HG02763 (cell line): Measurements from ENCODE around the gene TTYH2.

Experiments used
- ATAC-seq: cut with Tn5 transposase; IDR thresholded peaks from one replicate; pipeline ENCODE4 v1.9.1; 2021; ENCODE audit warnings: mild to moderate bottlenecking, moderate library complexity; ENCODE audit not compliant: unreplicated experiment

Gene TTYH2

GRCh38 chr17:74231928-74232907 is 18.8 kb downstream of the TTYH2 start:
- no peak for ATAC-seq

GRCh38 chr17:74233937-74234336 is 20.6 kb downstream of the TTYH2 start:
- ATAC-seq: no peak

GRCh38 chr17:74234486-74234885 is 21.1 kb downstream of the TTYH2 start:
- ATAC-seq: no peak

- no peak for ATAC-seq
Observed at GRCh38 chr17:74235040-74235581, 21.7 kb downstream of the TTYH2 start.

GRCh38 chr17:74235911-74236371 is 22.6 kb downstream of the TTYH2 start:
- ATAC-seq: no peak

- ATAC-seq: no peak
Observed at GRCh38 chr17:74237321-74237720, 23.9 kb downstream of the TTYH2 start.

- no peak for ATAC-seq
Observed at GRCh38 chr17:74239172-74239571, 25.8 kb downstream of the TTYH2 start.

- no peak for ATAC-seq
Observed at GRCh38 chr17:74240618-74241205, 27.3 kb downstream of the TTYH2 start.

GRCh38 chr17:74241431-74241830 is 28.1 kb downstream of the TTYH2 start:
- ATAC-seq: no peak

GRCh38 chr17:74241847-74242246 is 28.5 kb downstream of the TTYH2 start:
- no peak for ATAC-seq

- ATAC-seq: no peak
Observed at GRCh38 chr17:74243013-74243755, 29.8 kb downstream of the TTYH2 start.

GRCh38 chr17:74244128-74244527 is 30.8 kb downstream of the TTYH2 start:
- no peak for ATAC-seq

GRCh38 chr17:74244548-74244947 is 31.2 kb downstream of the TTYH2 start:
- ATAC-seq: no peak

- ATAC-seq: no peak
Observed at GRCh38 chr17:74245145-74245831, 31.9 kb downstream of the TTYH2 start.

GRCh38 chr17:74245871-74246270 is 32.5 kb downstream of the TTYH2 start:
- no peak for ATAC-seq

- ATAC-seq: no peak
Observed at GRCh38 chr17:74249590-74250270, 36.4 kb downstream of the TTYH2 start.

- no peak for ATAC-seq
Observed at GRCh38 chr17:74250324-74250995, 37.1 kb downstream of the TTYH2 start.

GRCh38 chr17:74251051-74251450 is 37.7 kb downstream of the TTYH2 start:
- ATAC-seq: no peak

GRCh38 chr17:74251569-74251968 is 38.2 kb downstream of the TTYH2 start:
- no peak for ATAC-seq
